HG03342 (cell line): ENCODE data around the gene ADAMTSL1.

Source experiments
- ATAC-seq: cut with Tn5 transposase; IDR thresholded peaks from one replicate; pipeline ENCODE4 v1.9.1; 2021; ENCODE audit warnings: mild to moderate bottlenecking, moderate library complexity; ENCODE audit not compliant: unreplicated experiment

Gene ADAMTSL1

DNA sequence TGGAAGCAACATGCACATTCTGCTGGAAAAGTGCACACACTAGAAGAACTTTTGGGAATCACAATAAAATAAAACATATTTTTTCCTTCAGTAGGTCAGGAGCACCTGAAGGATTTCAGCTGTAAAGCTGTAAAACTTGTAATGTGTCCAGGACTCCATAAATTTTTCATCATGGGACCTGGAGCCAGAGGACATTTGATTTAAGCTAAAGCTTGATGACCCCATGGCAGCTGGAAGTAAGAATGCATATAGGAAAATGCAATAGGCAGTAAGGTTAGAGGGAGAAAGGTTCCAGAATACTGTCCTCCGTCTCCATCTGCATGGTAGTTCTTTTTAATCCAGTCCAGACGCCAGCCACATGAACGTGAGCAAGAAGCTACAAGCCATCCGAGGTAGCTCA, 166.0 kb downstream of the ADAMTSL1 start:
- ATAC-seq, result no peak

GRCh38 chr9:18658804-18659705, 185.1 kb downstream of the ADAMTSL1 start:
- ATAC-seq, result no peak

GRCh38 chr9:18660001-18660400, 186.0 kb downstream of the ADAMTSL1 start:
- no peak for ATAC-seq

DNA sequence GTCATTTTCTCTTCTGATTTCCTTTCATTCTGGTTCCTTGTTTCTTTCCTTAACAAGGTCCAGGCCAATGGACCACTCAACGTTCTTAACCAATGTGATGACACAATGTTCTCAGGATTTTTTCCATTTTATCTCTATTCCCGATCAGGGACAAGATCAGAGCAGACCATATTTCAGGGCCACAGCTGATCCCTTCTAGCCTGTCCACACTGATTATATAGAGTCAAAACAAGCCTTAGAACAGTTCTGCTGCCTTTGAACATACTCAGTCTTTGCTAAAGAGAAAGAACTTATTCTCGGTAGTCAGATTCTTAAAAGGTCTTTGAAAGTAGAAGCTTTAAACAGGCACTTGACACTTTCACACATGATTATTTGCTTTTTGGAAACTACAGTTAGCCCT, 188.4 kb downstream of the ADAMTSL1 start:
- ATAC-seq, result no peak

DNA sequence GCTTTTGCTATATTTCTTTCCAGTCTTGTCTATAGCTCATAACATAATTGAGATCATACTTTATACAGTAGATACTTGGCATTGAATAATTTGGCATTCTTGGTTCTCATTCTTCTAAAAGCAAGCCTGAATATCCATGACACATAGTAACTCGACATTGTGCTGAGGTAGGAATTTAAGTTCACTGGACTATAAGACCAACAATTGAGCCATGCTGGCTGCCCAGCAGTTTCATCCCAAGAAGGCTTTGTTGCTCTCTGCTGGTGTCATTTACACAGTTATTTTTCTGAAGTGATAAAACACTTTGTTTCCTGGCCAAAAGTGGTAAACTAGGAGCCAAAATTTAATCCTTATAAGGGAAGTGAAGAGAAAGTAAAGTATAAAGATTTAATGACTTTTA, 192.0 kb downstream of the ADAMTSL1 start:
- no peak for ATAC-seq

GRCh38 chr9:18666348-18666747, 192.4 kb downstream of the ADAMTSL1 start:
- ATAC-seq, result no peak

- no peak for ATAC-seq
Observed at GRCh38 chr9:18666986-18667772, 193.2 kb downstream of the ADAMTSL1 start.

- no peak for ATAC-seq
Observed at GRCh38 chr9:18668944-18669343, 195.0 kb downstream of the ADAMTSL1 start.

- no peak for ATAC-seq
Observed at GRCh38 chr9:18672706-18673105, 198.8 kb downstream of the ADAMTSL1 start.

GRCh38 chr9:18673179-18673578, 199.2 kb downstream of the ADAMTSL1 start:
- no peak for ATAC-seq

DNA sequence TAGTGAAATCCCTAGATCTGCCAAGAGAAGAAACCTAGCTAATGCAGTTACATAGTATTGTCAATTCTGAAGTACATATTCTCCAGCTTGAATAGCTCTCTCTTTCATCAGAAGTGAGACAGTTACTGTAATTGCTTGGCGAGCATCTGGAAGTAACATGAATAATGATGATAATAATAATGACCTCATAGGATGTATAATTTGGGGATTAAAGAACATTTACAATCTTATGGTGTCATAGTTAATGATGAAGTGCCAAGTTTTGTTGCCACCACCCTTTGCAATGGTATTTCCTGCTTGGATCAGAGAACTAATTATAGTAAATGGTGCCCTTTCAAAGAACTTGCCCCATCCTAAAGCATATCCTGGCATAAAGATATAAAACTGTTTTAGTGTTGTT, 201.4 kb downstream of the ADAMTSL1 start:
- ATAC-seq, result no peak

GRCh38 chr9:18675973-18676372, 202.0 kb downstream of the ADAMTSL1 start:
- ATAC-seq, result no peak

- no peak for ATAC-seq
Observed at GRCh38 chr9:18676525-18676924, 202.6 kb downstream of the ADAMTSL1 start.

- no peak for ATAC-seq
Observed at GRCh38 chr9:18678821-18679590, 205.1 kb downstream of the ADAMTSL1 start.

DNA sequence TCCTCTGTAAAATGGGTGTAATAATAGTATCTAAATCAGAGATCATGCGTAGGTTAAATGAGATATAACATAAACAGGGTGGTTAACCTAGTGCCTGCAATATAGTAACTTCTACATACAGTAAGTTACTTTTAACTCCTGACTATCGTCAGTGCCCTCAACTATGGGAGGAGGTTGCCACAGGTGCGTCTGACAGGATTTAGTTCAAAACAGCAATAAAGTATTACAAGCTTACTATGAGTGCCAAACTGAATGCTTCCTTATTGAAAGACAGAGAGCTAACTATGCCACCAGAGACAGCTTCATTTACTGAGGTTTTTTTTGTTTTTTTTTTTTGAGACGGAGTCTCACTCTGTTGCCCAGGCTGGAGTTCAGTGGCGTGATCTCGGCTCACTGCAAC, 209.0 kb downstream of the ADAMTSL1 start:
- ATAC-seq, result no peak

- no peak for ATAC-seq
Observed at GRCh38 chr9:18683312-18683711, 209.4 kb downstream of the ADAMTSL1 start.

GRCh38 chr9:18683851-18684250, 209.9 kb downstream of the ADAMTSL1 start:
- ATAC-seq, result no peak

DNA sequence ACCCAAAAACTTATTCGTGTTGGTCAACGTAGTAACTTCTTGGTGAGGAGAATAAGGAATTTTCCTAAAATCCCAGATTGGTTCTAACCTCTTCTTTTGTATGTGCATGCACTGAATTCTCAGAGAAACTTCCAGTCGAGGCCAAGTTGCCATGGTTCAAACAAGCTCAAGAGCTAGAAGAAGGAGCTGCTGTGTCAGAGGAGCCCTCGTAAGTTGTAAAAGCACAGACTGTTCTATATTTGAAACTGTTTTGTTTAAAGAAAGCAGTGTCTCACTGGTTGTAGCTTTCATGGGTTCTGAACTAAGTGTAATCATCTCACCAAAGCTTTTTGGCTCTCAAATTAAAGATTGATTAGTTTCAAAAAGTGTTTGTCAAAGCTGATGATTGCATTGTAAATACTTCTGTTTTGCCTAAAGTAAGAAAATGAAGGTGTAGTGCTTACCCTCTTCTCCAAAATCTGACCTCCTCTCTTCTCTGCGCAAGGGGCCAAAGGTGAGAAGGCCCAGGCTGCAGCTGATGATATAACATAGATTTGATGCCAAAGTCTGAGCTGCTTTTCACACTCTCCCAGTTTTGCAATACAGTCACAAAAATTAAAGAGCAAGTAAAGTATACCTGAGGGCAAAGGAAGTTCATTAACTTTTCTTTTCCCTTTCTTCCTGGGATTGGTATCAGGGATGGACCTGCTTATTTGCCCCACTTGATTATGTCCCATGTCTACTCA, 210.8 kb downstream of the ADAMTSL1 start:
- no peak for ATAC-seq

GRCh38 chr9:18688581-18689565, 214.9 kb downstream of the ADAMTSL1 start:
- ATAC-seq, result no peak
